Naive thymus-derived CD4-positive, alpha-beta T cell (primary cell): ENCODE measurements around the gene CLSTN1. TPM values are rescaled to one million over a fixed set of nuclear protein-coding genes. Genes with fewer than 3 reads are reported as not detected.
A peak's percentile ranks its signal among the peaks of the same experiment; 100 is the strongest.

Source experiments
- ATAC-seq: fragments of 150-1000 bp; cut with Tn5 transposase; 2 replicates; pipeline ENCODE4 v1.10.0; 2021; ENCODE audit warnings: mild to moderate bottlenecking, moderate library complexity
- CTCF ChIA-PET: fragments of 350-600 bp; sonication (Branson Sonifier 250); formaldehyde crosslinking; loops from one replicate; lab custom pipeline; 2021; ENCODE audit warnings: antibody characterized with exemption; lab: Charles Lee
- POLR2A ChIA-PET: fragments of 350-600 bp; sonication (Branson Sonifier 250); formaldehyde crosslinking; loops from one replicate; lab custom pipeline; 2021; ENCODE audit warnings: antibody characterized with exemption, inconsistent platforms; lab: Charles Lee
- DNase-seq, 9 donors: peaks; one replicate each; pipeline versions ENCODE4 v3.0.0 to v3.0.0-alpha.2; 2020 to 2022; ENCODE audit warnings: mixed read lengths in 1 of 9
- H3K27ac ChIP-seq: one replicate; pipeline ENCODE4 v1.7.0; 2013; ENCODE audit warnings: mild to moderate bottlenecking, low read depth, low read length, moderate library complexity
- H3K27me3 ChIP-seq, 2 donors: one replicate each; pipeline ENCODE4 v1.7.0; 2013; ENCODE audit warnings: low read length in 2 of 2, mild to moderate bottlenecking in 2 of 2, moderate library complexity in 2 of 2; ENCODE audit not compliant: control insufficient read depth in 2 of 2, insufficient read depth in 2 of 2
- H3K36me3 ChIP-seq, 3 experiments: 1 replicate in 2 of 3; 2 replicates in 1 of 3; pipeline ENCODE4 v1.7.0; 2013; ENCODE audit warnings: low read length in 3 of 3, mild to moderate bottlenecking in 3 of 3, moderate library complexity in 1 of 3; ENCODE audit not compliant: insufficient read depth in 3 of 3, control insufficient read depth in 2 of 3
- H3K4me1 ChIP-seq, 2 donors: one replicate each; pipeline ENCODE4 v1.7.0; 2013; ENCODE audit warnings: low read length in 2 of 2, mild to moderate bottlenecking in 2 of 2, moderate library complexity in 1 of 2; ENCODE audit not compliant: control insufficient read depth in 2 of 2, insufficient read depth in 2 of 2
- H3K4me3 ChIP-seq: 2 replicates; pipeline ENCODE4 v1.7.0; 2013; ENCODE audit warnings: mild to moderate bottlenecking, low read length
- H3K9me3 ChIP-seq, 3 experiments: 1 replicate in 2 of 3; 2 replicates in 1 of 3; pipeline ENCODE4 v1.7.0; 2013; ENCODE audit warnings: low read length in 3 of 3; ENCODE audit not compliant: control insufficient read depth in 2 of 3
- H3K27ac Mint-ChIP-seq, 9 donors: one replicate each; pipeline ENCODE4 v1.8.0; 2020 to 2022; ENCODE audit warnings: mixed read lengths in 9 of 9, mild to moderate bottlenecking in 8 of 9, moderate library complexity in 5 of 9, inconsistent platforms in 2 of 9
- H3K27me3 Mint-ChIP-seq, 5 donors: one replicate each; pipeline ENCODE4 v1.8.0; 2021 to 2022; ENCODE audit warnings: mixed read lengths in 5 of 5, mild to moderate bottlenecking in 1 of 5
- H3K36me3 Mint-ChIP-seq, 5 donors: one replicate each; pipeline ENCODE4 v1.8.0; 2020 to 2022; ENCODE audit warnings: mixed read lengths in 5 of 5, mild to moderate bottlenecking in 3 of 5, inconsistent platforms in 1 of 5
- H3K4me1 Mint-ChIP-seq, 7 donors: one replicate each; pipeline ENCODE4 v1.8.0; 2020 to 2022; ENCODE audit warnings: mixed read lengths in 7 of 7, mild to moderate bottlenecking in 3 of 7, inconsistent platforms in 1 of 7
- H3K4me3 Mint-ChIP-seq, 10 donors: one replicate each; pipeline ENCODE4 v1.8.0; 2020 to 2022; ENCODE audit warnings: mild to moderate bottlenecking in 10 of 10, mixed read lengths in 10 of 10, moderate library complexity in 6 of 10, inconsistent platforms in 2 of 10
- H3K9me3 Mint-ChIP-seq, 11 donors: one replicate each; pipeline ENCODE4 v1.8.0; 2020 to 2022; ENCODE audit warnings: mixed read lengths in 11 of 11, mild to moderate bottlenecking in 4 of 11, inconsistent platforms in 1 of 11, moderate library complexity in 1 of 11
- intact Hi-C, 2 donors: fragments of 100-400 bp; cut with micrococcal nuclease; formaldehyde crosslinking; loops; one replicate each; pipeline ENCODE4 v1.15.1; 2023
- polyA plus RNA-seq, 2 donors: library from polyadenylated mRNA; unstranded; fragments of 300-500 nt; fragmentation: Illumina TruSeq; gene quantifications; one replicate each; pipeline ENCODE4 v1.2.3, GENCODE V29; 2021
- total RNA-seq, 6 experiments: library from RNA in 5 of 6; stranded (reverse) in 5 of 6; gene quantifications; 1 replicate in 5 of 6; 2 replicates in 1 of 6; pipeline ENCODE4 v1.2.3 and lab custom pipeline; 2021 to 2026

The CLSTN1 gene
- total and polyA plus RNA-seq, 7 experiments from 2014 or later: 16.9 to 116 (median 78.3) TPM

DNA sequence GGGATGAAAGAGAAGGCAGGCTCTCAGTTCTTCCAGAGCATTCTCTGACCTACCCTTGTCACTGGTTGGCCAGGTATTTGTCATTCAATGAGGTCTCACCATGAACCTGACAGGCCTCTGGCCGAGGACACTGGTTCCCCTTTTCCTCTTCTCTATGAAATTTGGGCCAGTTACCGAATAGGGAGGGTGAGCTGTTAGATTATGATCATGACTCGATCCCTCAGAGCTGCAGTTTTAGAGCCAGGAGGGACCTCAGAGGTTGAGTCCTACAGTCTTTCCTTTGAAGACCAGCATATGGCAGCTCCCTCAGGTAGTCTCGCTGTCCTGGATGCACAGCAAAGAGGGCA is 29.5 kb upstream of the CLSTN1 start:
- no peaks in the 10 kb centered on the region for H3K27me3 ChIP-seq
- ChIA-PET POLR2A (interaction anchor here (1.3 kb wide), 1 partner anchor 136 kb away, joined by 3 read pairs; no protein-coding TSS in a partner anchor), CTCF (interaction anchor here (0.7 to 1.2 kb wide), 2 partner anchors 13 to 60 kb away, joined by 3 to 5 read pairs; no protein-coding TSS in a partner anchor)
- no peak overlapping the region for H3K4me3 ChIP-seq
- Mint-ChIP-seq H3K4me1 (peaks cover 6 to 14% (median 9%) of the 10 kb centered on the region in 7 donors), H3K27ac (no peak overlapping the region), H3K27me3 (peaks cover 0 to 3% (median 0%) of the 10 kb centered on the region in 5 donors), H3K36me3 (peaks cover 6 to 23% (median 11%) of the 10 kb centered on the region in 5 donors), H3K4me3 (no peak overlapping the region), H3K9me3 (peaks cover 0 to 11% (median 5%) of the 10 kb centered on the region in 11 donors)
- DNase-seq: no peak
- intact Hi-C loops: no loop called here
- H3K9me3 ChIP-seq: peaks cover 0 to 8% (median 0%) of the 10 kb centered on the region in 3 experiments
- no peak for ATAC-seq
- H3K4me1 ChIP-seq: peaks cover 0 to 5% of the 10 kb centered on the region in 2 donors
- no peak overlapping the region for H3K27ac ChIP-seq
- H3K36me3 ChIP-seq: peaks cover 0 to 3% (median 0%) of the 10 kb centered on the region in 3 experiments

DNA sequence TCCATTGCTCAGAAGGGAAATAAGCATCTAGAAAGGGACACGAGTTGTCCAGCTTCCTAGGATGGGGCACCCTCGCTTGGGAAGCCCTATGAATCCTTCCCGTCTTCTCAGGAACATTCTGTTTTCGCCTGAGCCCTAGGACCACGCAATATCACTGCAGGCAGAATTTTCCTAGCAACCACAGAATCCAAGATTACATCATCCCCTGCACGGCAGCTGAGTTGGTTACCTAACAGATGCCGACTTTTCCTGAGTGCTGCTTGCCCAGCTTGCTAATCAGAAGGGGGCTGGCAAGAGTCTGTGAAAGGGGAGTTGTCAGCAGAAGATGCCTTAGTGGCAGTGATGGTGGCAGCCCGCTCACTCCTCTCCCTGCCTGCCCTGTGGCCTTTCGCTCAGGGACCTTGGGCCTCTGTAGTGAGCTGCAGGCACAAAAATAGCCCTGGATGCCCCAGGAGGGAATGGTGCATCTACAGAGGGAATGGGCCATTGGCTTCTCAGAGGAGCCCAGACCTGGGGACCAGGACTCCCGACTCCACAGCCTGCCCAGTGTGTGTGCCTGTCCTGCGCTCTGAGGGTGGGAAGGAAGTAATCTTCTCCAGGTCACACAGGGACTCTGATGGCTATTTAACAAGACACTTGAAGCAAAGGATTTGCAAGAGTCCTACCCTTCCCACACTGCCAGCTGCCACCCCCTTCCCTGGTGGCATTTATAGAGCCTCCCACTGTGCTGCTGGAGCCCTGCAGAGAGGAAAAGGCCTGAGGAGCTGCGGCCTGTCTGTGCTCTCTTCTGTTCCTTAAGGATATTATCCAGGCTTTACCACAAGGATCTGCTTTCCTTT is 28.9 kb upstream of the CLSTN1 start:
- peaks cover 0 to 5% of the 10 kb centered on the region in 2 donors for H3K4me1 ChIP-seq
- ATAC-seq: no peak
- peaks cover 0 to 3% (median 0%) of the 10 kb centered on the region in 5 donors for H3K27me3 Mint-ChIP-seq
- peaks cover 0 to 11% (median 5%) of the 10 kb centered on the region in 11 donors for H3K9me3 Mint-ChIP-seq
- peaks cover 6 to 14% (median 10%) of the 10 kb centered on the region in 7 donors for H3K4me1 Mint-ChIP-seq
- intact Hi-C loops: no loop called here
- H3K36me3 ChIP-seq: peaks cover 0 to 3% (median 0%) of the 10 kb centered on the region in 3 experiments
- POLR2A ChIA-PET: interaction anchor here (1.3 kb wide), 1 partner anchor 135 kb away, joined by 3 read pairs; no protein-coding TSS in a partner anchor
- peaks cover 0 to 8% (median 0%) of the 10 kb centered on the region in 3 experiments for H3K9me3 ChIP-seq
- H3K4me3 Mint-ChIP-seq: peak overlapping the region in 1 of 10 donors; percentile 11
- H3K36me3 Mint-ChIP-seq: peaks cover 4 to 18% (median 11%) of the 10 kb centered on the region in 5 donors
- no peak for DNase-seq
- no peak overlapping the region for H3K27ac Mint-ChIP-seq
- no peak overlapping the region for H3K4me3 ChIP-seq
- no peaks in the 10 kb centered on the region for H3K27me3 ChIP-seq
- CTCF ChIA-PET: interaction anchor here (0.6 to 1.2 kb wide), 3 partner anchors 10 to 59 kb away, joined by 3 to 5 read pairs (median 3); no protein-coding TSS in a partner anchor
- H3K27ac ChIP-seq: no peak overlapping the region

DNA sequence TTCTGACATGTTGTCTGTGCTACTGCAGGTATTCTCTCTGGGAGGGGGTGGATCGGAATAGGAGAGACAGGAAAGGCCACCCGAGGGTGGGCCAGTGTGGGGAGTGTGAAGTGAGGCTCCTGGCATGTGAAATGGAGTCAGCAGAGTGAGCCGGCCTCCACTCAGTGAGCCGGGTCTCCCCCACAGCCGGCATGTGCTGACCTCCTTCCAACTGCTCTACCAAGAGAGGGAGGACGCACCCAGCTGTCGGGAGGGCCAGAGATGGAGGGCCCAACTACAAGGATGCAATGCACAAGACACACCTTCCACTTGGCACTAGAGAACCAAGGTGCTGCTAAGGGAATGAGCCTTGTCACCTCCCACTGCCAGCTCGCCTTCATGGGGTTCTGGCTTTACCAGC is 28.2 kb upstream of the CLSTN1 start:
- Histone ChIP-seq H3K36me3 (peaks cover 0 to 3% (median 0%) of the 10 kb centered on the region in 3 experiments), H3K27ac (no peak overlapping the region), H3K4me1 (peaks cover 0 to 5% of the 10 kb centered on the region in 2 donors), H3K9me3 (peaks cover 0 to 8% (median 0%) of the 10 kb centered on the region in 3 experiments), H3K4me3 (no peak overlapping the region), H3K27me3 (no peaks in the 10 kb centered on the region)
- intact Hi-C loops: no loop called here
- peak overlapping the region in 4 of 10 donors; percentile 11 to 81 (median 22) for H3K4me3 Mint-ChIP-seq
- H3K27me3 Mint-ChIP-seq: peaks cover 0 to 3% (median 0%) of the 10 kb centered on the region in 5 donors
- ChIA-PET CTCF (interaction anchor here (0.6 kb wide), 1 partner anchor 10 kb away, joined by 3 read pairs; no protein-coding TSS in a partner anchor), POLR2A (interaction anchor here (1.3 kb wide), 1 partner anchor 134 kb away, joined by 3 read pairs; no protein-coding TSS in a partner anchor)
- no peak overlapping the region for H3K27ac Mint-ChIP-seq
- H3K9me3 Mint-ChIP-seq: peaks cover 0 to 11% (median 5%) of the 10 kb centered on the region in 11 donors
- peaks cover 6 to 14% (median 10%) of the 10 kb centered on the region in 7 donors for H3K4me1 Mint-ChIP-seq
- peaks cover 4 to 18% (median 11%) of the 10 kb centered on the region in 5 donors for H3K36me3 Mint-ChIP-seq
- DNase-seq: no peak
- no peak for ATAC-seq

DNA sequence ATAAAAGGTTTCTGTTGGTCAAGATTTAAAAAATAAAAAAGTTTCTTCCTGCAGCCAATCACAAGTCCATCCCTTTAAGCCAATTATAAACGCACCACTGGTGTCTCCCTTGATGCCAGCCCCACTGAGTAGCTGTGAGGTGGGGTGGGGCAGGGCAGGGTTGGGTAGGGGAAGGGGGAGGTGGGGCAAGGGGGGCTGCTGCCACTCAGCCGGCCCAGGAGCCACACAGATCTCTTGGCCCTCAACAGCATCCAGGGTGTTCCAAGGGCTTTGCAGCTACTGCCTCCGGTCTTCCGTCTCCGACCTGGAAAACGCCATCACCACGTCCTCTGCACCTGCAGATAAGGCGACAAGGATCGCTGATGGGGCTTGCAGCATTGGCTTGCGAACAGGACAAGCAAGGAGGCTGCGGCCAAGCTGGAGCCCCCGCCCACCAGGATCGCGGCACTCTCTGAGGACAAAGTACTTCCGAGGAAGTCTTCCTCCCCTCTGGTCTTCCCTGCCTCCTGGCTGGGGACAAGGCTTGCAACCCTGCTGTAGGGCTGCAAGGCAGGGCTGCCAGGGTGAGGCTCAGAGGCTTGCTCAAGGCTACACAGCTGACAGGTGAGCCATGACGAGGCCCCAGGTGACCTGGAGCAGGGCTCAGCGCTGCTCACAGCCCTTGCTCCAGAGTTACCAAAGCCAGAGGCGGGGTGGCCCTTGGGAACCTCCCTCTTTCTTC is 26.8 kb upstream of the CLSTN1 start:
- peaks cover 0 to 11% (median 5%) of the 10 kb centered on the region in 11 donors for H3K9me3 Mint-ChIP-seq
- Histone ChIP-seq H3K9me3 (peaks cover 0 to 8% (median 0%) of the 10 kb centered on the region in 3 experiments), H3K4me3 (peak overlapping the region; percentile 27), H3K27ac (no peak overlapping the region), H3K4me1 (peaks cover 0 to 5% of the 10 kb centered on the region in 2 donors), H3K27me3 (no peaks in the 10 kb centered on the region), H3K36me3 (peaks cover 0 to 3% (median 0%) of the 10 kb centered on the region in 3 experiments)
- CTCF ChIA-PET: interaction anchor here (1.1 kb wide), 1 partner anchor 31 kb away, joined by 3 read pairs; no protein-coding TSS in a partner anchor
- H3K4me1 Mint-ChIP-seq: peaks cover 6 to 14% (median 10%) of the 10 kb centered on the region in 7 donors
- peak overlapping the region in 6 of 9 donors; percentile 43 to 87 (median 54) for H3K27ac Mint-ChIP-seq
- POLR2A ChIA-PET: interaction anchor here (0.7 to 1.2 kb wide), 4 partner anchors 19 to 222 kb away, joined by 3 to 6 read pairs (median 3); no protein-coding TSS in a partner anchor
- ATAC-seq (peak; percentile 53), DNase-seq (peak in 1 of 9 donors; percentile 19)
- peak overlapping the region; percentile 74 to 92 (median 84) for H3K4me3 Mint-ChIP-seq
- H3K36me3 Mint-ChIP-seq: peaks cover 4 to 18% (median 11%) of the 10 kb centered on the region in 5 donors
- intact Hi-C loops: loop anchor here in 1 of 2 donors (2.0 kb wide), 1 partner anchor 26 kb away; no protein-coding TSS in a partner anchor
- H3K27me3 Mint-ChIP-seq: peaks cover 0 to 7% (median 0%) of the 10 kb centered on the region in 5 donors

DNA sequence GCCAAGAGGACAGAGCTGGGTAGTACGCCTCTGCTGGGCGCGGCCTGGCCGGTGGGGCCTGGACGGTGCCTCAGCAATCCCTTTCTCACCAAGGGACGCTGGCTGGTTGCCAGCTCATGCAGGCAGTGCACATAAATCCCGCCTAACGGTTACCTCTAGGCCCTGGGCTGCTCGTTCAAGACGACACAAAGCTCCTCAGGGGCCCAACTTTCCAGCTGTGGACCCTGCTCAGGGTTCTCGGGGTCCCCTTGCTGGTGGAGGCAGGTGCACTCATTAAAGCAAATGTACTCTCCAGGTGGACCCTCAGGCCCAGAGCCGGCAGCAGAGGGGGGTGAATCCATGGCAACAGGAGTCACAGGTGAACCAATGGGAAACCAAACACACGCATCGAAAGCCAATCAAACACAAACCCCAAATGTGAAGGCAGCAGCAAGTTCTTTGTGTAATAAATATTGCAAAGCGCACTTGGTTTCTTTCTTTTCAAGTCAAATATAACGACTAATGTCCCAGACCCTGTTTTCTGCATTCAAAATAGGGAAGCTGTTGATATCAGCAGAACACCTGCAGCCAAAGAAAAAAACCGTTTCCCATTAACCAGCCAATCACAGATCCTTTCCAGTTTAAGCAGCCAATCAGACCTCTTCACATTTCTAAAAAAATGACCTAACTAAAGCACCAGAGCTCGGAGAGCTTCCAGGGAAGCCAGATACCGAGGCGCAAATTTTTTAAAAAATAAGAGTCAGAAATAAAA is 26.1 kb upstream of the CLSTN1 start:
- POLR2A ChIA-PET: interaction anchor here (0.8 to 1.2 kb wide), 3 partner anchors 18 to 112 kb away, joined by 3 to 6 read pairs (median 3); no protein-coding TSS in a partner anchor
- Histone ChIP-seq H3K27ac (no peak overlapping the region), H3K36me3 (peaks cover 0 to 3% (median 0%) of the 10 kb centered on the region in 3 experiments), H3K4me3 (peak overlapping the region; percentile 27), H3K27me3 (no peaks in the 10 kb centered on the region), H3K9me3 (peaks cover 0 to 8% (median 0%) of the 10 kb centered on the region in 3 experiments), H3K4me1 (peaks cover 0 to 5% of the 10 kb centered on the region in 2 donors)
- ATAC-seq (peak; percentile 80), DNase-seq (peak in 7 of 9 donors; percentile 57 to 76 (median 64))
- H3K4me3 Mint-ChIP-seq: peak overlapping the region; percentile 74 to 92 (median 84)
- CTCF ChIA-PET: interaction anchor here (0.6 to 1.1 kb wide), 2 partner anchors 16 to 30 kb away, joined by 3 read pairs; no protein-coding TSS in a partner anchor
- H3K27me3 Mint-ChIP-seq: peaks cover 0 to 9% (median 0%) of the 10 kb centered on the region in 5 donors
- peaks cover 4 to 13% (median 9%) of the 10 kb centered on the region in 5 donors for H3K36me3 Mint-ChIP-seq
- H3K4me1 Mint-ChIP-seq: peaks cover 6 to 14% (median 10%) of the 10 kb centered on the region in 7 donors
- H3K27ac Mint-ChIP-seq: peak overlapping the region in 6 of 9 donors; percentile 1 to 87 (median 54)
- intact Hi-C loops: loop anchor here in 1 of 2 donors (2.0 kb wide), 1 partner anchor 25 kb away; no protein-coding TSS in a partner anchor
- peaks cover 0 to 11% (median 5%) of the 10 kb centered on the region in 11 donors for H3K9me3 Mint-ChIP-seq
